Stimulated activated CD4-positive, alpha-beta T cell treated with anti-CD3 and anti-CD28 coated beads, Interleukin-1b, Interleukin-23, amount 100 ng/mL, for 24 hours (primary cell): Measurements from ENCODE around the gene RAPSN.
A peak's percentile ranks its signal among the peaks of the same experiment; 100 is the strongest.

Experiments used
- DNase-seq, 4 experiments: peaks; one replicate each; pipeline ENCODE4 v3.0.0-alpha.2; 2020; ENCODE audit warnings: low read depth in 4 of 4, low spot score in 1 of 4

RAPSN gene

GRCh38 chr11:47434011-47434786 lies 14.7 kb downstream of the RAPSN start:
- no peak for DNase-seq

DNA sequence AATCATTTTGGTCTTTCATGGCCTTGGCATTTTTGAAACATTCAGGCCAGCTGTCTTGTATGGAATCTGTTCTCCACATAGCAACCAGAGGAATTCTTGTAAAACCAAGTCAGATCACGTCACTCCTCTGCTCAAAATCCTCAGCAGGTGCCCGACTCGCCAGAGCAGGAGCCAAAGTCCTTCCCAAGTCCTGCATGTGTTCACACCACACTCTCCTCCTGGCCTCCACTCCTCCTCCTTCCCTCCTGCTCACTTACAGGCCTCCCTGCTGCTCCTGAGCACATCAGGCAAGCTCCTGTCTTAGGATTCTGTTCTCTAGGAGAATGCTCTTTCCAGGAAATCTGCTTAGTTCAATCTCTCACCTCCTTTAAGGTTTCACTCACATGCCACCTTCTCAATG lies 15.8 kb downstream of the RAPSN start:
- DNase-seq: no peak

GRCh38 chr11:47431356-47432083 lies 17.4 kb downstream of the RAPSN start:
- DNase-seq: no peak

DNA sequence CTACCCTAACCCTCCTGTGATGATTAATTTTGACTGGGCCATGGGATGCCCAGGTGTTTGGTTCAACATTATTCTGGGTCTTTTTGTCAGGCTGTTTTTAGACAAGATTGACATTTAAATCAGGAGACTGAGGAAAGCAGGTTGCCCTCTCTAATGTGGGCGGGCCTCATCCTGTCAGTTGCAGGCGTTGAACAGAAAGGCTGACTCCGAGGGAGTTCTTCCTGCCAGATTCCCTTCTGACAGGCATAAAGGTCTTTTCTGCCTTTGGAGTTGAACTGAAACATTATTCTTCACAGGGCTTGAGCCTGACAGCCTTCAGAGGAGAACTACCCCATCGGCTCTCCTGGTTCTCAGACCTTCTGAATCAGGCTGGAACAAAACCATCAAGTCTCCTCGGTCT lies 18.4 kb downstream of the RAPSN start:
- no peak for DNase-seq

DNA sequence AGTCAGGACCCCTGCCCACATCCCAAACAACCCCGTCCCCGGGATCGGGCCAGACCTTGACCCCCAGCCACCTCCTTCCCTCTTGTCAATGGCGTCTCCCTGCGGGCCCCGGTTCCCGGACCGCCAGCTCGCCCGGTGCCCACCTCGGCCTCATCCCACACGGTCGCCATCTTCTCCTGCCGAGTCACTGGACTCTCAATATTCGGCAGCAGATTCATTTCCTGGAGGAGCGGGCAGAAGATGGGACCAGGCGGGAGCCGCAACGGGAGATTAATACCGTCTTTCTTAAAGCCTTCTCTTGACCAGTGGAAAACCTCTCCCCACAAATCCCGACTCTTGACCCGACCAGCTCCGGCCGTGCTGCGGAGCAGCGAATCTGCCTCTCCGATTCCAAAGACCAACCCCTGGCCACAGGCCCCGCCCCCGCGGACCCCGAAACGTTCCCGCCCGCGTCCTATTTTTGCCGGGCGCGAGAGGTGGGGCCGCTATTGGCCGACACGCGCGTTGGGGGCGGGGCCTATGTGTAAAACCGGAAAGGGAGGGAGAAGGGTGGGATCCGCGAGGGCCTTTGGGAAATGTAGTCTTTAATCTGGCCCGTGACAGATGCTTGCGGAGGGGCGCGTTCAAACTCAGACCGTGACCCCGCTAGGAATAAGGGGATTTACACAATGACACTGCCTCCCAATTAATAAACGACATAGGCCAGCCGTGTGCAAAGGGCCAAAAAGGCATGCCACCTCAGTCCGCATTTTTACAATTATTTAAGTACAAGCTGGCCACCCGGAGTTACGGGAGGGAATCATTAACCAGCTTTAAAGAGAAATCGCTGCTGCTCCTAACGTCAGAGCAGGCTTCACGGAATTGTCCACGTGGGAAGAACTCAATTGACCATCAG lies 22.6 kb downstream of the RAPSN start, which contains the start of gene PSMC3:
PSMC3 (minus strand) TSS at position 378 of the 895 bp plus-strand sequence; CDS start at position 218, 160 bp downstream.
- peak; percentile 98 to 100 (median 98) for DNase-seq

DNA sequence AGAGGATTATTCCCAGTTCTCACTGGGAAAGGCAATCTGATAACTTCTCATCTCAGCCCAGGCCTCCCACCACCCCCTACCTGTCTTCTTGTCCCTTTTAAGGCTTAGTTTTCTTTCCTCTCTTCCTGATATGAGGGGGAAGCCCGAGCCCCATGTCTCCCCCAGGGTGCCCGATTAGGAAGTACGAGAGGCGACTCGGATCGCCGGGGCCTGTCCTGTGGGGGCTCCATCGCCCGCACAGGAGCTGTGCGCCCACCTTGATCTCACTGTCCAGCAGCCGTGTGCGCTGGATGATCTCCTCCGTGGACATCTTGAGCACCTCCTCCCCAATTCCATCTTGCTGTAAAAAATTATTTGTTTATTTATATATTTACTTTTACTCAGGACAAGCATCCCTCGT lies 23.3 kb downstream of the RAPSN start:
- DNase-seq: no peak

GRCh38 chr11:47418454-47419259 lies 30.3 kb downstream of the RAPSN start:
- DNase-seq: no peak

GRCh38 chr11:47417712-47418111 lies 31.2 kb downstream of the RAPSN start:
- DNase-seq: no peak

DNA sequence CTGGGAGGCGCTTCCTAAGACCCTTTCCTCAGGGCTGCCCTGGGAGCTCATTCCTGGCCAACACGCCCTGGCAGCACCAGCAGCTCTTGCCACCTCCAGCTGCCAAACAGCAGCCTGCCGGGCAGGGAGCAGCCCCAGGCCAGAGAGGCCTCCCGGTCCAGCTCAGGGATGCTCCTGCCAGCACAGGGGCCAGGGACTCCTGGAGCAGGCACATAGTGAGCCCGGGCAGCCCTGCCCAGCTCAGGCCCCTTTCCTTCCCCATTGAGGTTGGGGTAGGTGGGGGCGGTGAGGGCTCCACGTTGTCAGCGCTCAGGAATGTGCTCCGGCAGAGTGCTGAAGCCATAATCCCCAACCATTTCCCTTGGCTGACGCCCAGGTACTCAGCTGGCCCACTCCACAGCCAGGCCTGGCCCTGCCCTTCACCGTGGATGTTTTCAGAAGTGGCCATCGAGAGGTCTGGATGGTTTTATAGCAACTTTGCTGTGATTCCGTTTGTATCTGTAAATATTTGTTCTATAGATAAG lies 32.9 kb downstream of the RAPSN start:
- DNase-seq: no peak

DNA sequence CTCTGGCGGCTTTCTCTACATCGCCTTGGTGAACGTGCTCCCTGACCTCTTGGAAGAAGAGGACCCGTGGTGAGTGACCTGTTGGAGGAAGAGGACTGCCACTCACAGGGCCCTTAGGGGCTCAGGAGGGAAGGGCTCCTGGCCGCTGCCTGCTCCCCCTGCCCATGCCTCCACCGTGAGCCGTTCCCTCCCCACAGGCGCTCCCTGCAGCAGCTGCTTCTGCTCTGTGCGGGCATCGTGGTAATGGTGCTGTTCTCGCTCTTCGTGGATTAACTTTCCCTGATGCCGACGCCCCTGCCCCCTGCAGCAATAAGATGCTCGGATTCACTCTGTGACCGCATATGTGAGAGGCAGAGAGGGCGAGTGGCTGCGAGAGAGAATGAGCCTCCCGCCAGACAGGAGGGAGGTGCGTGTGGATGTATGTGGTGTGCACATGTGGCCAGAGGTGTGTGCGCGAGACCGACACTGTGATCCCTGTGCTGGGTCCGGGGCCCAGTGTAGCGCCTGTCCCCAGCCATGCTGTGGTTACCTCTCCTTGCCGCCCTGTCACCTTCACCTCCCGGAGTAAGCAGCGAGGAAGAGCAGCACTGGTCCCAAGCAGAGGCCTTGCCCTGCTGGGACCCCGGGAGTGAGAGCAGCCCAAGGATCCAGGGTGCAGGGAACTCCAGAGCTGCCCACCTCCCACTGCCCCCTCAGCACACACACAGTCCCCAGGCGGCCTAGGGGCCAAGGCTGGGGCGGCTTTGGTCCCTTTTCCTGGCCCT lies 33.7 kb downstream of the RAPSN start:
- no peak for DNase-seq

GRCh38 chr11:47414685-47415070 lies 34.3 kb downstream of the RAPSN start:
- DNase-seq: no peak

DNA sequence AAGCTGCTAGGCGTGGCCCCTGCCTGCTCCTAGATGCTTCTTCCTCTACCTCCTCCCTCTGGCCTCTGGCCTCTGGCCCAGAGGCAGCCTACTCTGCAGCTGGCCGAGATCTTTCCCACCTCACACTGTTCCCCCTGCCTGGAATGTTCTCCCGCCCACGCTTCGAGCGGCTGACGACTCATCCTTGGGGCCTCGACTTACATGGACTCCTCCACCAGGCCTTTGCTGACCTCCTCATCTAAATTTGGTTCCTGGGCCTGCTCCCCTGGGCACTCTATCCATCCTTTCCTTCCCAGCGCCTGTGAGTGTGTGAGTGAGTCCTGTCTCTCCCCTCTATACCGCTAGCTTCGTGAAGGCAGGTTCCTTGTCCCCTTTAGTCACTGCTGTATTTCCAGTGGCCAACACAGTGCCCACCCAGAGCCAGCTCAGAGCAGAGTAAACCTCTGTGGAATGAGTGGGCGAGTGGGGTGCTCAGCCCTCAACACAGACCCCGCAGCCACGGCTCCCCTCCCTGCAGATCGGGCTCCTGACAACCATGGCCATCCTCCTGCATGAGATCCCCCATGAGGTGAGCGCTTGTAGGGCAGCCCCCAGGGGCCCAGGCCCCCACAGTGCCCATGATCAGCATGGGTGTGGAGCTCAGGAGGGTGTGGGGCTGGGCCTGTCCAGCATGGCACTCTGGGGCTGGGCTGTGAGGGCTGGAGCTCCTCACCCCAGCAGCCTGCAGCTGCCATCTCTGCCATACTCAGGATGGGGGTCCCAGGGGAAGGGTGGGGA lies 34.8 kb downstream of the RAPSN start:
- DNase-seq: no peak

DNA sequence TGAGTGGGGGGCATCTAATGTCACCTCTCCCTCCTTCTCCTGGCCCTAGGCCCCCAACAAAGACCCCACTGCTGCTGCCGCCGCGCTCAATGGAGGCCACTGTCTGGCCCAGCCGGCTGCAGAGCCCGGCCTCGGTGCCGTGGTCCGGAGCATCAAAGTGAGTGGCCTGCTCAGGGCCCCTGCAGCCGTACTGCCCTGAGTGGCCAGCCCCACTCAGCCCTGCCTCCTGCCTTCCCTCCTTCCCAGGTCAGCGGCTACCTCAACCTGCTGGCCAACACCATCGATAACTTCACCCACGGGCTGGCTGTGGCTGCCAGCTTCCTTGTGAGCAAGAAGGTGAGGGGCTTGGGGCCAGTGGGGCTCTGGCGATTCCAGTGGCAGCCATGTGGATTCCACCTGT lies 35.6 kb downstream of the RAPSN start:
- no peak for DNase-seq

GRCh38 chr11:47411884-47412746 lies 36.8 kb downstream of the RAPSN start:
- no peak for DNase-seq

DNA sequence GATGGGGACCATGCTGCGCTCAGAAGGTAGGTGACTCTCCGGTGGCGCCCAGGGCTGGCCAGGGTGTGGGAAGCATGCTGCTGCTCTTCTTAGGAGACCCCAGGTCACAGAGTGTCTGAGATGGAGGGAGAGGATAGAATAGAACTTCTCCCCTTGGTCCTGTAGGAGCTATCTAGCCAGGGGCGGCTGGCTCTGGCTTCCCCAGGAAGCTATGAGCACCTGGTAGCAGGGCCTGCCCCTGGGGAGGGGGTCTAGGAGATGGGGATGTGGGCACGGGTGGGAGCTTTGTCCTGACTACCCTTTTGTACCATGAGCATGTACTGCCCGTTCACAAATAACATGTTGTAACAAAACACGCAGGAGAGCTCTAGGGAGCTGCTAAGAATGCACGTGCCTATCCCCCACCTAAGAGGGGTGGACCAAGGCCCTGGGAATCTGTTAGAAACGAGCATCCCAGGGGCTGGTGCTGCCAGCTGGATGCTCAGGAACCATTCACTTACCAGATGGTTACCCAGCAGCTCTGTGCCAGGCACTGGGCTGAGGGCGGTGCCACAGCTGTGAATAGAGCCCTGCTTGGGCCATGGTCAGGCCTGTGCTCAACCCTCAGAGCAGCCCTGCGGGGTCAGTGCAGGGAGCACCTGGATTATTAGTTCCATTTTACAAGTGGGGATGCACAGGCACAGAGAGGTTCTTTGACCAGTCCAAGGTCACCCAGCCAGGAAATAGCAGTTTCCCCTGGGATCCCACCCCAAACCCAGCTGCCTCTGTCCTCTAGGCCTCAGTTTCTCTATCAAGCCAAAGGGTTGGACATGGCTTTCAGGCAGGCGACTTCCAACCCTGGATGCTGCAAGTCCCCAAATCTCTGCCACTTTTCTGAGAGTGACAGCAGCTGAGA lies 38.3 kb downstream of the RAPSN start:
- DNase-seq: no peak

GRCh38 chr11:47409440-47410369 lies 39.2 kb downstream of the RAPSN start:
- no peak for DNase-seq
